HepG2 (cell line): Measurements from ENCODE around the gene MTARC1. TPM values are rescaled to one million over a fixed set of nuclear protein-coding genes. Genes with fewer than 3 reads are reported as not detected.
A peak's percentile ranks its signal among the peaks of the same experiment; 100 is the strongest.

Source experiments
- ATAC-seq: fragments of 200-7000 bp; cut with Tn5 transposase; 3 replicates; pipeline ENCODE4 v1.9.1; 2020; ENCODE audit warnings: mild to moderate bottlenecking, moderate library complexity
- BruUV-seq: library from RNA; stranded (reverse); fragments of 400-500 nt; replicated peaks from 2 replicates; lab custom pipeline; 2021; lab: Mats Ljungman, UMichigan
- CTCF ChIA-PET: fragments of 300-600 bp; formaldehyde crosslinking; extraction: SDS; loops from one replicate; lab custom pipeline; 2021; ENCODE audit warnings: low total read pairs, inconsistent platforms, low intra/inter-chr PET ratio; lab: Yijun Ruan, JAX
- POLR2A ChIA-PET: fragments of 350-600 bp; sonication (Branson Sonifier 250); formaldehyde crosslinking; loops from one replicate; lab custom pipeline; 2020; ENCODE audit warnings: antibody characterized with exemption, inconsistent platforms; lab: Yijun Ruan, JAX
- DNase-seq: peaks from one replicate; pipeline ENCODE4 v3.0.0-alpha.2; 2015; ENCODE audit warnings: low spot score
- FAIRE-seq: peaks from 3 replicates; lab custom pipeline; 2011; peaks lifted over from hg19 to GRCh38; lab: Jason Lieb, UNC
- H2AFZ ChIP-seq: one replicate; pipeline ENCODE4 v1.6.1; 2011; ENCODE audit warnings: low read length, inconsistent platforms
- H3K27ac ChIP-seq: fragments of 300-600 bp; 3 replicates; pipeline ENCODE4 v1.8.0; 2011; ENCODE audit warnings: mixed run types, mild to moderate bottlenecking, mixed read lengths, low read length, inconsistent platforms; ENCODE audit not compliant: insufficient read depth; ENCODE audit errors: extremely low read length
- H3K27me3 ChIP-seq, 2 experiments: fragments of 200-600 bp in 1 of 2; 2 replicates in 1 of 2; 3 replicates in 1 of 2; pipeline versions ENCODE4 v1.6.0 to v1.8.0; 2011; ENCODE audit warnings: low read length in 2 of 2, mild to moderate bottlenecking in 2 of 2, moderate library complexity in 2 of 2, inconsistent platforms in 1 of 2; ENCODE audit not compliant: insufficient read depth in 2 of 2, control insufficient read depth in 1 of 2
- H3K36me3 ChIP-seq, 2 experiments: fragments of 200-600 bp in 1 of 2; replicated peaks in 1 of 2; 2 replicates in 1 of 2; 3 replicates in 1 of 2; pipeline versions ENCODE4 v1.5.1 to v1.8.0; 2011; ENCODE audit warnings: low read length in 2 of 2, inconsistent platforms in 1 of 2; ENCODE audit not compliant: insufficient read depth in 2 of 2, control insufficient read depth in 1 of 2
- H3K4me1 ChIP-seq: 2 replicates; pipeline ENCODE4 v1.5.1; 2012; ENCODE audit warnings: low read length, inconsistent platforms; ENCODE audit not compliant: insufficient read depth
- H3K4me2 ChIP-seq: 2 replicates; pipeline ENCODE4 v1.6.0; 2011; ENCODE audit warnings: low read depth, low read length, inconsistent platforms
- H3K4me3 ChIP-seq, 3 experiments: fragments of 200-600 bp in 1 of 3; sonication (generic), shearing (Covaris generic) in 1 of 3; replicated peaks in 1 of 3; 2 replicates each; pipeline ENCODE4 v1.5.1; 2011 to 2016; ENCODE audit warnings: low read length in 3 of 3, inconsistent platforms in 2 of 3, low read depth in 2 of 3, mild to moderate bottlenecking in 2 of 3, control low read depth in 1 of 3, mixed read lengths in 1 of 3; ENCODE audit not compliant: insufficient read depth in 1 of 3
- H3K79me2 ChIP-seq: one replicate; pipeline ENCODE4 v1.6.1; 2011; ENCODE audit warnings: low read length, inconsistent platforms; ENCODE audit not compliant: insufficient read depth
- H3K9ac ChIP-seq: 2 replicates; pipeline ENCODE4 v1.6.0; 2011; ENCODE audit warnings: mild to moderate bottlenecking, low read depth, low read length, inconsistent platforms; ENCODE audit not compliant: insufficient read depth
- H3K9me3 ChIP-seq: 2 replicates; pipeline ENCODE4 v1.5.1; 2012; ENCODE audit warnings: mild to moderate bottlenecking, low read length
- H4K20me1 ChIP-seq: 2 replicates; pipeline ENCODE4 v1.6.0; 2011; ENCODE audit warnings: inconsistent platforms, mild to moderate bottlenecking, low read length, moderate library complexity; ENCODE audit not compliant: insufficient read depth
- ELF4 ChIP-seq: sonication (generic); formaldehyde crosslinking; IDR thresholded peaks from 2 replicates; pipeline ENCODE4 v1.5.0; 2020; ENCODE audit warnings: missing genetic modification reagents, mild to moderate bottlenecking, moderate library complexity, borderline replicate concordance
- ZNF879 ChIP-seq: sonication (generic); formaldehyde crosslinking; IDR thresholded peaks from 2 replicates; pipeline ENCODE4 v1.8.1; 2023; ENCODE audit warnings: missing genetic modification reagents
- WGBS: methylation state at CpG from one replicate; pipeline ENCODE4 v1.1.6; 2017; ENCODE audit warnings: low lambda C conversion rate; 5-methylcytosine and 5-hydroxymethylcytosine counted together
- in situ Hi-C: cut with HindIII; loops from 2 replicates; pipeline ENCODE4 v1.10.0; 2017; ENCODE audit warnings: low pct_unique_long_range_greater_than_20kb; ENCODE audit not compliant: extremely low pct_ligation_motif_present
- intact Hi-C: fragments of 100-400 bp; cut with micrococcal nuclease; formaldehyde crosslinking; loops from one replicate; pipeline ENCODE4 v1.10.0; 2022; ENCODE audit not compliant: unreplicated experiment
- polyA plus RNA-seq, 8 experiments: library from polyadenylated mRNA; depleted of rRNA in 3 of 8; stranded (reverse) in 7 of 8; unstranded in 1 of 8; fragments of >200 nt; fragmentation: Illumina TruSeq in 4 of 8; extraction: Trizol in 4 of 8; gene quantifications; 2 replicates each; pipeline versions ENCODE4 v1.2.1 to v1.2.3, GENCODE V29; 2011 to 2016; ENCODE audit warnings: low read depth in 4 of 8, missing spikeins in 1 of 8, mixed read lengths in 1 of 8; ENCODE audit not compliant: insufficient read depth in 1 of 8
- total RNA-seq, 5 experiments: library from RNA; depleted of rRNA; stranded (reverse); fragments of >200 nt; fragmentation: Illumina TruSeq; extraction: Trizol; gene quantifications; 2 replicates each; pipeline ENCODE4 v1.2.3, GENCODE V29; 2016; ENCODE audit warnings: low read depth in 1 of 5
- TF ChIP-seq, protein P1 (sequence below): sonication (generic); formaldehyde crosslinking; IDR thresholded peaks from 2 replicates; pipeline ENCODE4 v1.4.0; 2020; ENCODE audit warnings: missing genetic modification reagents
- TF ChIP-seq, protein P2 (sequence below): IDR thresholded peaks from 2 replicates; pipeline ENCODE4 v1.6.1; 2012; ENCODE audit warnings: low read length, improper control_type of control experiment

MTARC1 gene
- total and polyA plus RNA-seq, 2 of the 13 experiments (the other 11 are each of a cell fraction or from before 2014, with no cell fraction given): 19.4 to 106 TPM

DNA sequence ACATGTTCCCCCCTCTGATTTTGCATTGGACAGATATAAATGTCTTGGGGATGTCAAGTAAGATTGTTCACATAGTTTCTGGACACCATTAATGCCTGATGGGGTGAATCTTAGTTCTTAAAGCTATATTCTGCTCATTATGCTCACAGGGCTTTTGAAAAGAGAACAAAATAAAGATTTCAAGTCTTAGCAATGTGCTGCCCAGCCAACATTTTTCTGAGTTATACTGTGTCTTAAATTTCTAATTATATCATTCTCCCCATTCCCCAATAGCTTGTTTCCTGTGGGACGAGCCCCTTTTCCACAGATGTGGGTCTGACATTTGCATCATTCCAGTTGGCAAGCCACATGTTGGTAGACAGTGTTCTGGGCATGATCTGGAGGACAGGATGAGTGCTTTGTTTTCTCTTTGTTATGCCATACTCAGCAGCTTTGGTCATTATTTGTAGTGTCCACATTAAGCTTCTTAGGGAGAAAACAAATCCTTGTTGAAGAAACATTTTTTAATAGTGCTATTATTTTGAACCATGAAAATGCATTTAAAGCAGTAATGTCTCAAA lies 32.8 kb downstream of the MTARC1 start:
- no peaks in the 10 kb centered on the region for H3K27me3 ChIP-seq
- no peak for DNase-seq
- no peak for TF ChIP-seq ZNF879 (CRISPR knock-in tag)
- TF ChIP-seq ELF4 (CRISPR knock-in tag): no peak
- TF ChIP-seq, all 625 proteins: peak for 0
- H2AFZ ChIP-seq: no peak overlapping the region
- 88% methylated on average over 1 of the region's 1 CpG for WGBS
- no peaks in the 10 kb centered on the region for H3K79me2 ChIP-seq
- in situ Hi-C loops: no loop called here
- no peak for FAIRE-seq
- no peaks in the 10 kb centered on the region for H3K4me1 ChIP-seq
- no peak overlapping the region for H3K27ac ChIP-seq
- H3K4me2 ChIP-seq: no peak overlapping the region
- H3K9ac ChIP-seq: no peak overlapping the region
- H3K4me3 ChIP-seq: no peak overlapping the region
- H3K9me3 ChIP-seq: no peaks in the 10 kb centered on the region
- ATAC-seq: no peak
- POLR2A ChIA-PET: no interaction called here
- no peaks in the 10 kb centered on the region for H4K20me1 ChIP-seq
- no TSS peak for BruUV-seq
- H3K36me3 ChIP-seq: peaks cover 2 to 5% of the 10 kb centered on the region in 2 experiments; a peak in 1 of 5 replicates
- intact Hi-C loops: no loop called here
- CTCF ChIA-PET: no interaction called here

DNA sequence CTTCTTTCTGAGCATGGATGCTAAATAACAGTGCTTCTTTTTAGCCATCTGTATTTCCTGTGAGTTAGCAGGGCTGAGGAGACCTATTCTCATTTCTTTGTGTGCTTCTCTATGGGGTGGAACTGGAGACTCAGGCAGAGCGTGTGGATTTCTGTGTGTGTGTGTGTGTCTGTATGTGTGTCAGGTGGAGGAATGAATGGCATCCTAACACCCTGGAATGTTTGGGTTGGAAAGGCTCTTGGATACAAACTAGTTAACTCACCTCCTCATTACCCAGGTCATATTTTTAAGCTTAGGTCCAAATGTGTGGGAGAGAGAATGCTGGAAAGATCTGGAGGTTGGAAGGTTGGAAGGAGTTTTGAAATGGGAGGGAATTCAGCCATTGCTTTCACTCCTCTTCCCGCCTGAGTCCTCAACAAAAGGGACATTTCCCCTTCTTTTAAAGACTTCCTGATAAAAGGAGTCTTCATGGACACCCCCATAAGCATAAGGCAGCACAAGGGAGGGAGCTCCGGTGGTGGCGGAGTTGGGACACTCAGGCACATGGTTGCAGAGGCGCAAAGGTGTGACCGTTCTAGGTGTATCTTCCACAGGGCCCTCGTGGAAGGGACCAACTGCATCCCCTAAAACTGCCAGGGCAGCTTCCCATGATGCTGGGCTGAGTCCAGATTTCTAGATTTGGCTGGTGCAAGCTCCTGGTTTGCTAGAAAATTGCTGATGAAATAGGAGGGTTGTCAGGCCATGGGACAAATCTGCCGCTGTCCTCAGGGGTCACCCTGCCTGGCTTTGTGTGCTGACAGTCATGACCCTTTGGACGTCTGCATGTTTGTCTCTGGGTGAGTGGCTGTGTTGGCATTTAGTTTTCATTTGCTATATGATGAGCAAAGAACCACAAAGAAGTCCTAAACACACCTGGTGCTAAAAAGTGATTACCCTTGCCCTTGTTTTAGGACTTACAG lies 37.6 kb downstream of the MTARC1 start:
- Histone ChIP-seq H3K4me1 (no peaks in the 10 kb centered on the region), H4K20me1 (no peaks in the 10 kb centered on the region), H2AFZ (no peak overlapping the region), H3K4me2 (no peak overlapping the region), H3K27me3 (no peaks in the 10 kb centered on the region), H3K9ac (no peak overlapping the region), H3K4me3 (no peak overlapping the region), H3K27ac (no peak overlapping the region), H3K36me3 (no peaks in the 10 kb centered on the region), H3K9me3 (no peaks in the 10 kb centered on the region), H3K79me2 (no peaks in the 10 kb centered on the region)
- BruUV-seq: no TSS peak
- CTCF ChIA-PET: no interaction called here
- peak; percentile 72 for ATAC-seq
- in situ Hi-C loops (no loop called here), intact Hi-C loops (no loop called here)
- POLR2A ChIA-PET: no interaction called here
- no peak for FAIRE-seq
- TF ChIP-seq, protein P1, sequence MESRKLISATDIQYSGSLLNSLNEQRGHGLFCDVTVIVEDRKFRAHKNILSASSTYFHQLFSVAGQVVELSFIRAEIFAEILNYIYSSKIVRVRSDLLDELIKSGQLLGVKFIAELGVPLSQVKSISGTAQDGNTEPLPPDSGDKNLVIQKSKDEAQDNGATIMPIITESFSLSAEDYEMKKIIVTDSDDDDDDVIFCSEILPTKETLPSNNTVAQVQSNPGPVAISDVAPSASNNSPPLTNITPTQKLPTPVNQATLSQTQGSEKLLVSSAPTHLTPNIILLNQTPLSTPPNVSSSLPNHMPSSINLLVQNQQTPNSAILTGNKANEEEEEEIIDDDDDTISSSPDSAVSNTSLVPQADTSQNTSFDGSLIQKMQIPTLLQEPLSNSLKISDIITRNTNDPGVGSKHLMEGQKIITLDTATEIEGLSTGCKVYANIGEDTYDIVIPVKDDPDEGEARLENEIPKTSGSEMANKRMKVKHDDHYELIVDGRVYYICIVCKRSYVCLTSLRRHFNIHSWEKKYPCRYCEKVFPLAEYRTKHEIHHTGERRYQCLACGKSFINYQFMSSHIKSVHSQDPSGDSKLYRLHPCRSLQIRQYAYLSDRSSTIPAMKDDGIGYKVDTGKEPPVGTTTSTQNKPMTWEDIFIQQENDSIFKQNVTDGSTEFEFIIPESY (CRISPR knock-in tag): peak; percentile 52; the same call in 1 of the 2 replicates
- TF ChIP-seq, protein P2, sequence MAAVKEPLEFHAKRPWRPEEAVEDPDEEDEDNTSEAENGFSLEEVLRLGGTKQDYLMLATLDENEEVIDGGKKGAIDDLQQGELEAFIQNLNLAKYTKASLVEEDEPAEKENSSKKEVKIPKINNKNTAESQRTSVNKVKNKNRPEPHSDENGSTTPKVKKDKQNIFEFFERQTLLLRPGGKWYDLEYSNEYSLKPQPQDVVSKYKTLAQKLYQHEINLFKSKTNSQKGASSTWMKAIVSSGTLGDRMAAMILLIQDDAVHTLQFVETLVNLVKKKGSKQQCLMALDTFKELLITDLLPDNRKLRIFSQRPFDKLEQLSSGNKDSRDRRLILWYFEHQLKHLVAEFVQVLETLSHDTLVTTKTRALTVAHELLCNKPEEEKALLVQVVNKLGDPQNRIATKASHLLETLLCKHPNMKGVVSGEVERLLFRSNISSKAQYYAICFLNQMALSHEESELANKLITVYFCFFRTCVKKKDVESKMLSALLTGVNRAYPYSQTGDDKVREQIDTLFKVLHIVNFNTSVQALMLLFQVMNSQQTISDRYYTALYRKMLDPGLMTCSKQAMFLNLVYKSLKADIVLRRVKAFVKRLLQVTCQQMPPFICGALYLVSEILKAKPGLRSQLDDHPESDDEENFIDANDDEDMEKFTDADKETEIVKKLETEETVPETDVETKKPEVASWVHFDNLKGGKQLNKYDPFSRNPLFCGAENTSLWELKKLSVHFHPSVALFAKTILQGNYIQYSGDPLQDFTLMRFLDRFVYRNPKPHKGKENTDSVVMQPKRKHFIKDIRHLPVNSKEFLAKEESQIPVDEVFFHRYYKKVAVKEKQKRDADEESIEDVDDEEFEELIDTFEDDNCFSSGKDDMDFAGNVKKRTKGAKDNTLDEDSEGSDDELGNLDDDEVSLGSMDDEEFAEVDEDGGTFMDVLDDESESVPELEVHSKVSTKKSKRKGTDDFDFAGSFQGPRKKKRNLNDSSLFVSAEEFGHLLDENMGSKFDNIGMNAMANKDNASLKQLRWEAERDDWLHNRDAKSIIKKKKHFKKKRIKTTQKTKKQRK: no peak
- DNase-seq: peak; percentile 15
- WGBS: 70% methylated on average over 8 of the region's 9 CpGs
